GM23338 (cell line): Measurements from ENCODE around the gene TNS1. TPM values are rescaled to one million over a fixed set of nuclear protein-coding genes. Genes with fewer than 3 reads are reported as not detected.
"Not testable (repeated sequence)": the region's sequence is repeated elsewhere in the genome, so short reads cannot be mapped to it uniquely, and the experiment has no call there.

Experiments used
- ATAC-seq: fragments of 200-7000 bp; cut with Tn5 transposase; 3 replicates; pipeline ENCODE4 v1.9.1; 2020
- DNase-seq: peaks from one replicate; pipeline ENCODE4 v3.0.0-alpha.2; 2015; ENCODE audit warnings: low spot score
- H2AFZ ChIP-seq: fragments of 200-600 bp; sonication (generic); 2 replicates; pipeline ENCODE4 v1.8.0; 2016; ENCODE audit warnings: antibody characterized with exemption, mild to moderate bottlenecking, moderate library complexity
- H3F3A ChIP-seq: fragments of 200-600 bp; sonication (generic); replicated peaks from 2 replicates; pipeline ENCODE4 v1.8.0; 2017; ENCODE audit warnings: antibody characterized with exemption, mixed run types, low read depth
- H3K27ac ChIP-seq: fragments of 200-600 bp; sonication (generic); 2 replicates; pipeline ENCODE4 v1.6.1; 2016; ENCODE audit warnings: low read depth
- H3K27me3 ChIP-seq: fragments of 200-600 bp; sonication (generic); 2 replicates; pipeline ENCODE4 v1.8.0; 2016; ENCODE audit warnings: mild to moderate bottlenecking, mixed run types, moderate library complexity; ENCODE audit not compliant: insufficient read depth
- H3K36me3 ChIP-seq: fragments of 200-600 bp; sonication (generic); 2 replicates; pipeline ENCODE4 v1.8.0; 2016; ENCODE audit warnings: mild to moderate bottlenecking; ENCODE audit not compliant: insufficient read depth
- H3K4me1 ChIP-seq: fragments of 200-600 bp; sonication (generic); 2 replicates; pipeline ENCODE4 v1.8.0; 2016; ENCODE audit warnings: mild to moderate bottlenecking, moderate library complexity; ENCODE audit not compliant: insufficient read depth
- H3K4me2 ChIP-seq: fragments of 200-600 bp; sonication (generic); 2 replicates; pipeline ENCODE4 v1.7.1; 2017; ENCODE audit warnings: mixed run types
- H3K4me3 ChIP-seq: fragments of 200-600 bp; sonication (generic); 2 replicates; pipeline ENCODE4 v1.6.1; 2016; ENCODE audit warnings: mixed run types
- H3K79me2 ChIP-seq: fragments of 200-600 bp; sonication (generic); replicated peaks from 2 replicates; pipeline ENCODE4 v1.8.0; 2017; ENCODE audit warnings: mild to moderate bottlenecking; ENCODE audit not compliant: insufficient read depth
- H3K9me2 ChIP-seq: fragments of 200-600 bp; sonication (generic); 2 replicates; pipeline ENCODE4 v1.8.0; 2017; ENCODE audit not compliant: insufficient read depth
- H4K20me1 ChIP-seq: fragments of 200-600 bp; sonication (generic); replicated peaks from 2 replicates; pipeline ENCODE4 v1.8.0; 2017; ENCODE audit warnings: mild to moderate bottlenecking; ENCODE audit not compliant: insufficient read depth
- H3K27ac Mint-ChIP-seq: 2 replicates; pipeline ENCODE4 v1.8.0; 2020; ENCODE audit warnings: inconsistent platforms, mild to moderate bottlenecking, moderate library complexity, mixed read lengths
- H3K27me3 Mint-ChIP-seq: 3 replicates; pipeline ENCODE4 v1.8.0; 2022; ENCODE audit warnings: low read depth, mild to moderate bottlenecking, moderate library complexity, mixed read lengths, inconsistent platforms; ENCODE audit not compliant: insufficient read depth, poor library complexity
- H3K36me3 Mint-ChIP-seq: 3 replicates; pipeline ENCODE4 v1.8.0; 2021; ENCODE audit warnings: low read depth, mild to moderate bottlenecking, inconsistent platforms, moderate library complexity, mixed read lengths
- H3K4me1 Mint-ChIP-seq: 3 replicates; pipeline ENCODE4 v1.8.0; 2020; ENCODE audit warnings: mild to moderate bottlenecking, inconsistent platforms, mixed read lengths
- H3K4me3 Mint-ChIP-seq: 3 replicates; pipeline ENCODE4 v1.8.0; 2021; ENCODE audit warnings: moderate library complexity, mild to moderate bottlenecking, inconsistent platforms, mixed read lengths
- H3K9me3 Mint-ChIP-seq: 3 replicates; pipeline ENCODE4 v1.8.0; 2020; ENCODE audit warnings: moderate library complexity, mild to moderate bottlenecking, inconsistent platforms, mixed read lengths
- CREB1 ChIP-seq: fragments of 250-450 bp; sonication (Bioruptor Pico); IDR thresholded peaks from 2 replicates; pipeline ENCODE4 v1.5.0; 2020; ENCODE audit warnings: low read depth, mild to moderate bottlenecking, moderate library complexity
- CTCF ChIP-seq, 2 experiments: fragments of 200-600 bp in 1 of 2; sonication (generic) in 1 of 2; conservative IDR thresholded peaks; 2 replicates each; pipeline versions ENCODE4 v1.5.1 to v1.6.1; 2016 to 2017; ENCODE audit warnings: antibody characterized with exemption in 2 of 2, low read depth in 2 of 2, mild to moderate bottlenecking in 2 of 2, moderate library complexity in 1 of 2
- NANOG ChIP-seq: IDR thresholded peaks from 2 replicates; pipeline ENCODE4 v1.6.1; 2016; ENCODE audit warnings: antibody characterized with exemption, borderline replicate concordance
- POLR2AphosphoS5 ChIP-seq: IDR thresholded peaks from 2 replicates; pipeline ENCODE4 v1.6.1; 2016; ENCODE audit warnings: antibody characterized with exemption, low read depth
- polyA plus RNA-seq: library from polyadenylated mRNA; unstranded; fragments of >200 nt; fragmentation: Nextera tagmentation; extraction: Ambion mirVana; gene quantifications from 2 replicates; pipeline ENCODE4 v1.2.1, GENCODE V29; 2016
- total RNA-seq: library from RNA; depleted of rRNA; stranded (reverse); fragments of >200 nt; shearing (Covaris generic); gene quantifications from 2 replicates; pipeline ENCODE4 v1.2.3, GENCODE V29; 2014

Gene TNS1
- total and polyA plus RNA-seq, 2 experiments from 2014 or later = 2.0 to 7.4 TPM

- H3F3A ChIP-seq = no peaks in the 10 kb centered on the region
- no peak for TF ChIP-seq NANOG
- no peak for TF ChIP-seq CREB1 (CRISPR knock-in tag)
- no peak for TF ChIP-seq POLR2AphosphoS5
- ATAC-seq = no peak
- no peaks in the 10 kb centered on the region for H3K79me2 ChIP-seq
- Mint-ChIP-seq H3K36me3 (no peaks in the 10 kb centered on the region), H3K9me3 (no peaks in the 10 kb centered on the region), H3K4me1 (peaks cover 25% of the 10 kb centered on the region; the same call in 2 of the 3 replicates), H3K27ac (no peak overlapping the region), H3K4me3 (no peak overlapping the region), H3K27me3 (peaks cover 22% of the 10 kb centered on the region)
- no peaks in the 10 kb centered on the region for H4K20me1 ChIP-seq
- no peak overlapping the region for H3K4me3 ChIP-seq
- H2AFZ ChIP-seq = no peak overlapping the region
- H3K4me2 ChIP-seq = no peak overlapping the region
- peaks cover 3% of the 10 kb centered on the region; the same call in 1 of the 2 replicates for H3K4me1 ChIP-seq
- no peak overlapping the region for H3K27ac ChIP-seq
- no peak for DNase-seq
- 0 out of 2 replicates have a peak, but pooled peaks cover 5% of the 10 kb centered on the region for H3K9me2 ChIP-seq
- H3K36me3 ChIP-seq = no peaks in the 10 kb centered on the region
- H3K27me3 ChIP-seq = peaks cover 27% of the 10 kb centered on the region
These were observed 32.8 kb upstream of the TNS1 start for GRCh38 chr2:218035463-218036100.

GRCh38 chr2:218034497-218035213 lies 31.9 kb upstream of the TNS1 start:
- peak overlapping the region; percentile 100 for H2AFZ ChIP-seq
- H3K9me3 Mint-ChIP-seq = not testable (repeated sequence)

More at GRCh38 chr2:218034497-218035213, 31.9 kb upstream of the TNS1 start:
- peak; percentile 77 to 82 for TF ChIP-seq CTCF (conservative IDR thresholded peaks at IDR 0.05; ENCODE audit: low read depth in 2 of 2)
- not testable (repeated sequence) for H3F3A ChIP-seq, H3K36me3 Mint-ChIP-seq, H3K4me1 ChIP-seq, H3K79me2 ChIP-seq, H4K20me1 ChIP-seq, H3K27ac ChIP-seq, H3K27ac Mint-ChIP-seq, H3K9me2 ChIP-seq, H3K36me3 ChIP-seq
- peak overlapping the region; percentile 68 for H3K4me3 Mint-ChIP-seq
- Histone ChIP-seq H3K27me3 (peaks cover 27% of the 10 kb centered on the region), H3K4me3 (peak overlapping the region; percentile 78), H3K4me2 (peak overlapping the region; percentile 98)
- H3K27me3 Mint-ChIP-seq = peaks cover 22% of the 10 kb centered on the region
- peaks cover 25% of the 10 kb centered on the region; the same call in 2 of the 3 replicates for H3K4me1 Mint-ChIP-seq
- ATAC-seq (peak; percentile 78), DNase-seq (peak; percentile 90)
